Ishikawa (cell line): ENCODE measurements around the gene HAL.

ENCODE experiments used
- CREB1 ChIP-seq: IDR thresholded peaks from 2 replicates; pipeline ENCODE4 v1.6.1; 2012; ENCODE audit warnings: low read depth
- EGR1 ChIP-seq: IDR thresholded peaks from 2 replicates; pipeline ENCODE4 v1.6.1; 2012
- EP300 ChIP-seq: IDR thresholded peaks from 2 replicates; pipeline ENCODE4 v1.6.1; 2012; ENCODE audit warnings: borderline replicate concordance
- RAD21 ChIP-seq: IDR thresholded peaks from 2 replicates; pipeline ENCODE4 v1.6.1; 2012; ENCODE audit warnings: low read depth
- TAF1 ChIP-seq: IDR thresholded peaks from 2 replicates; pipeline ENCODE4 v1.6.1; 2012; ENCODE audit warnings: low read depth, mild to moderate bottlenecking
- TCF12 ChIP-seq: IDR thresholded peaks from 2 replicates; pipeline ENCODE4 v1.6.1; 2012; ENCODE audit warnings: low read depth
- TEAD4 ChIP-seq: IDR thresholded peaks from 2 replicates; pipeline ENCODE4 v1.6.1; 2012
- TF ChIP-seq, protein P1 (sequence below): IDR thresholded peaks from 2 replicates; pipeline ENCODE4 v1.6.1; 2012
- TF ChIP-seq, protein P2 (sequence below): IDR thresholded peaks from 2 replicates; pipeline ENCODE4 v1.6.1; 2012; ENCODE audit warnings: low read depth, mild to moderate bottlenecking

DNA sequence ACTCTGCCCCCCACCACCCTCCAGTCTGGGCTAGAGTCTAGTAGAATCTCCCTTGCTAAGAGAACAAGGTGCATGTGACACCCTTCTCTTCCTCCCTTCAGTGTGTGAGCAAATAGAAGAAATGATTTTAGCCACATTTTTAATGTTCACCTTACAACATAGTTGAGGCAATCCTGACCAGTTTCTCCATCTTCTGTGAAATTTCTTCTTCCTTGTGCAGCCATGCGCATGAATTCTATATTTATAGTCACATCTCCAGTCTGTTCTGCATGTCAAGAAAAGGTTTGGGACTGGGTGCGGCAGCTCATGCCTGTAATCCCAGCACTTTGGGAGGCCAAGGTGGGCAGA, 48.8 kb upstream of the HAL start:
- TF ChIP-seq EGR1 (no peak), EP300 (no peak), TEAD4 (no peak), CREB1 (no peak), TAF1 (no peak), RAD21 (no peak), TCF12 (no peak)
- TF ChIP-seq, protein P1, sequence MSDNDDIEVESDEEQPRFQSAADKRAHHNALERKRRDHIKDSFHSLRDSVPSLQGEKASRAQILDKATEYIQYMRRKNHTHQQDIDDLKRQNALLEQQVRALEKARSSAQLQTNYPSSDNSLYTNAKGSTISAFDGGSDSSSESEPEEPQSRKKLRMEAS: no peak
- TF ChIP-seq, protein P2, sequence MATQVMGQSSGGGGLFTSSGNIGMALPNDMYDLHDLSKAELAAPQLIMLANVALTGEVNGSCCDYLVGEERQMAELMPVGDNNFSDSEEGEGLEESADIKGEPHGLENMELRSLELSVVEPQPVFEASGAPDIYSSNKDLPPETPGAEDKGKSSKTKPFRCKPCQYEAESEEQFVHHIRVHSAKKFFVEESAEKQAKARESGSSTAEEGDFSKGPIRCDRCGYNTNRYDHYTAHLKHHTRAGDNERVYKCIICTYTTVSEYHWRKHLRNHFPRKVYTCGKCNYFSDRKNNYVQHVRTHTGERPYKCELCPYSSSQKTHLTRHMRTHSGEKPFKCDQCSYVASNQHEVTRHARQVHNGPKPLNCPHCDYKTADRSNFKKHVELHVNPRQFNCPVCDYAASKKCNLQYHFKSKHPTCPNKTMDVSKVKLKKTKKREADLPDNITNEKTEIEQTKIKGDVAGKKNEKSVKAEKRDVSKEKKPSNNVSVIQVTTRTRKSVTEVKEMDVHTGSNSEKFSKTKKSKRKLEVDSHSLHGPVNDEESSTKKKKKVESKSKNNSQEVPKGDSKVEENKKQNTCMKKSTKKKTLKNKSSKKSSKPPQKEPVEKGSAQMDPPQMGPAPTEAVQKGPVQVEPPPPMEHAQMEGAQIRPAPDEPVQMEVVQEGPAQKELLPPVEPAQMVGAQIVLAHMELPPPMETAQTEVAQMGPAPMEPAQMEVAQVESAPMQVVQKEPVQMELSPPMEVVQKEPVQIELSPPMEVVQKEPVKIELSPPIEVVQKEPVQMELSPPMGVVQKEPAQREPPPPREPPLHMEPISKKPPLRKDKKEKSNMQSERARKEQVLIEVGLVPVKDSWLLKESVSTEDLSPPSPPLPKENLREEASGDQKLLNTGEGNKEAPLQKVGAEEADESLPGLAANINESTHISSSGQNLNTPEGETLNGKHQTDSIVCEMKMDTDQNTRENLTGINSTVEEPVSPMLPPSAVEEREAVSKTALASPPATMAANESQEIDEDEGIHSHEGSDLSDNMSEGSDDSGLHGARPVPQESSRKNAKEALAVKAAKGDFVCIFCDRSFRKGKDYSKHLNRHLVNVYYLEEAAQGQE: no peak
